H9 (cell line): ENCODE measurements around the gene PLA2G4E. TPM values are rescaled to one million over a fixed set of nuclear protein-coding genes. Genes with fewer than 3 reads are reported as not detected.
A peak's percentile ranks its signal among the peaks of the same experiment; 100 is the strongest.

ENCODE experiments used
- DNase-seq: peaks from one replicate; pipeline ENCODE4 v3.0.0-alpha.2; 2017
- H2AFZ ChIP-seq: one replicate; pipeline ENCODE4 v1.6.1; 2013; ENCODE audit warnings: mild to moderate bottlenecking, low read length, control low read depth, moderate library complexity
- H2AK5ac ChIP-seq: 2 replicates; pipeline ENCODE4 v1.6.1; 2013; ENCODE audit warnings: low read length, control low read depth, mixed read lengths; ENCODE audit not compliant: insufficient read length
- H2BK120ac ChIP-seq: one replicate; pipeline ENCODE4 v1.6.1; 2013; ENCODE audit warnings: low read depth, mild to moderate bottlenecking, low read length, control low read depth, inconsistent platforms; ENCODE audit not compliant: poor library complexity, severe bottlenecking
- H2BK12ac ChIP-seq: 2 replicates; pipeline ENCODE4 v1.6.1; 2013; ENCODE audit warnings: low read length, control low read depth, mixed read lengths, low read depth; ENCODE audit not compliant: insufficient read length
- H2BK15ac ChIP-seq: 2 replicates; pipeline ENCODE4 v1.6.1; 2013; ENCODE audit warnings: low read depth, low read length, control low read depth
- H2BK20ac ChIP-seq: one replicate; pipeline ENCODE4 v1.6.1; 2013; ENCODE audit warnings: low read depth, mild to moderate bottlenecking, low read length, control low read depth, inconsistent platforms; ENCODE audit not compliant: poor library complexity, severe bottlenecking
- H2BK5ac ChIP-seq: 2 replicates; pipeline ENCODE4 v1.6.1; 2013; ENCODE audit warnings: low read length, control low read depth, mixed read lengths; ENCODE audit not compliant: insufficient read length
- H3K14ac ChIP-seq: 2 replicates; pipeline ENCODE4 v1.6.1; 2013; ENCODE audit warnings: low read length, control low read depth; ENCODE audit not compliant: insufficient read depth
- H3K18ac ChIP-seq: 2 replicates; pipeline ENCODE4 v1.6.1; 2013; ENCODE audit warnings: low read depth, mild to moderate bottlenecking, mixed read lengths, low read length, control low read depth; ENCODE audit not compliant: insufficient read length
- H3K23ac ChIP-seq: 2 replicates; pipeline ENCODE4 v1.6.1; 2013; ENCODE audit warnings: low read length, control low read depth, mixed read lengths, low read depth; ENCODE audit not compliant: insufficient read length
- H3K23me2 ChIP-seq: 2 replicates; pipeline ENCODE4 v1.6.1; 2013; ENCODE audit warnings: low read depth, mild to moderate bottlenecking, mixed read lengths, low read length, control low read depth; ENCODE audit not compliant: insufficient read length, poor library complexity, severe bottlenecking
- H3K27ac ChIP-seq: 2 replicates; pipeline ENCODE4 v1.5.1; 2013; ENCODE audit warnings: low read length, control low read depth, mixed read lengths, low read depth; ENCODE audit not compliant: insufficient read length
- H3K27me3 ChIP-seq: 2 replicates; pipeline ENCODE4 v1.6.1; 2013; ENCODE audit warnings: low read length, control low read depth, inconsistent platforms; ENCODE audit not compliant: insufficient read depth
- H3K4ac ChIP-seq: 2 replicates; pipeline ENCODE4 v1.6.1; 2013; ENCODE audit warnings: low read depth, mild to moderate bottlenecking, control low read depth, inconsistent platforms, low read length, moderate library complexity
- H3K4me1 ChIP-seq: 2 replicates; pipeline ENCODE4 v1.6.1; 2013; ENCODE audit warnings: low read length, control low read depth, inconsistent platforms; ENCODE audit not compliant: insufficient read depth
- H3K4me2 ChIP-seq: 2 replicates; pipeline ENCODE4 v1.6.1; 2013; ENCODE audit warnings: low read length, control low read depth, mixed read lengths; ENCODE audit not compliant: insufficient read length, insufficient read depth
- H3K56ac ChIP-seq: 2 replicates; pipeline ENCODE4 v1.6.1; 2013; ENCODE audit warnings: low read depth, mild to moderate bottlenecking, mixed read lengths, low read length, control low read depth; ENCODE audit not compliant: insufficient read length
- H3K79me1 ChIP-seq: 2 replicates; pipeline ENCODE4 v1.6.1; 2013; ENCODE audit warnings: low read depth, mild to moderate bottlenecking, moderate library complexity, low read length, control low read depth, inconsistent platforms; ENCODE audit not compliant: insufficient read depth, poor library complexity, severe bottlenecking
- H3K79me2 ChIP-seq: 2 replicates; pipeline ENCODE4 v1.6.1; 2013; ENCODE audit warnings: low read length, control low read depth, inconsistent platforms; ENCODE audit not compliant: insufficient read depth
- H3K9ac ChIP-seq: 2 replicates; pipeline ENCODE4 v1.6.1; 2013; ENCODE audit warnings: low read length, control low read depth, mixed read lengths; ENCODE audit not compliant: insufficient read length; ENCODE audit errors: extremely low read depth
- H3K9me3 ChIP-seq: one replicate; pipeline ENCODE4 v1.6.1; 2013; ENCODE audit warnings: low read depth, low read length, inconsistent platforms; ENCODE audit not compliant: control insufficient read depth
- H3T11ph ChIP-seq: one replicate; pipeline ENCODE4 v1.6.1; 2013; ENCODE audit warnings: mild to moderate bottlenecking, low read length, control low read depth, inconsistent platforms
- H4K20me1 ChIP-seq: one replicate; pipeline ENCODE4 v1.6.1; 2013; ENCODE audit not compliant: control insufficient read depth, insufficient read length, insufficient read depth
- H4K5ac ChIP-seq: 2 replicates; pipeline ENCODE4 v1.6.1; 2013; ENCODE audit warnings: low read depth, mild to moderate bottlenecking, mixed read lengths, low read length, control low read depth; ENCODE audit not compliant: insufficient read length
- H4K8ac ChIP-seq: replicated peaks from 2 replicates; pipeline ENCODE4 v1.6.1; 2013; ENCODE audit warnings: low read length, control low read depth, mixed read lengths, low read depth; ENCODE audit not compliant: insufficient read length
- H4K91ac ChIP-seq: 2 replicates; pipeline ENCODE4 v1.6.1; 2013; ENCODE audit warnings: low read depth, mild to moderate bottlenecking, moderate library complexity, mixed read lengths, low read length, control low read depth; ENCODE audit not compliant: insufficient read length
- H3K27ac Mint-ChIP-seq, 3 experiments: 2 replicates in 2 of 3; 3 replicates in 1 of 3; pipeline ENCODE4 v1.8.0; 2020 to 2021; ENCODE audit warnings: mixed read lengths in 3 of 3, mild to moderate bottlenecking in 1 of 3, moderate library complexity in 1 of 3
- H3K27me3 Mint-ChIP-seq: 2 replicates; pipeline ENCODE4 v1.8.0; 2021; ENCODE audit warnings: low read depth, mild to moderate bottlenecking, moderate library complexity, mixed read lengths
- H3K36me3 Mint-ChIP-seq, 3 experiments: 2 replicates in 2 of 3; 3 replicates in 1 of 3; pipeline ENCODE4 v1.8.0; 2020 to 2021; ENCODE audit warnings: low read depth in 3 of 3, mixed read lengths in 3 of 3; ENCODE audit not compliant: insufficient read depth in 1 of 3
- H3K4me1 Mint-ChIP-seq, 2 experiments: 2 replicates each; pipeline ENCODE4 v1.8.0; 2020; ENCODE audit warnings: mixed read lengths in 2 of 2
- H3K4me3 Mint-ChIP-seq, 2 experiments: 2 replicates in 1 of 2; 3 replicates in 1 of 2; pipeline ENCODE4 v1.8.0; 2020 to 2021; ENCODE audit warnings: mild to moderate bottlenecking in 2 of 2, mixed read lengths in 2 of 2, moderate library complexity in 1 of 2
- H3K9me3 Mint-ChIP-seq, 2 experiments: 2 replicates in 1 of 2; 3 replicates in 1 of 2; pipeline ENCODE4 v1.8.0; 2020; ENCODE audit warnings: mild to moderate bottlenecking in 2 of 2, mixed read lengths in 2 of 2, moderate library complexity in 1 of 2
- WGBS: extraction: QIAGEN DNeasy Blood & Tissue Kit; methylation state at CpG from one replicate; pipeline ENCODE4 v1.1.7; 2013; ENCODE audit warnings: missing lambda C conversion rate, low lambda C conversion rate, mixed read lengths; ENCODE audit not compliant: insufficient read length; ENCODE audit errors: extremely low coverage; 5-methylcytosine and 5-hydroxymethylcytosine counted together
- total RNA-seq: library from RNA; stranded (reverse); gene quantifications from 2 replicates; pipeline ENCODE4 v1.2.1, GENCODE V29; 2021
- TF ChIP-seq, protein P1 (sequence below): fragments of 200-600 bp; sonication (generic); conservative IDR thresholded peaks from 3 replicates; pipeline ENCODE4 v1.8.0; 2021; ENCODE audit warnings: antibody characterized with exemption, mild to moderate bottlenecking

The PLA2G4E gene
- total RNA-seq, 1 experiment from 2014 or later: not detected

DNA sequence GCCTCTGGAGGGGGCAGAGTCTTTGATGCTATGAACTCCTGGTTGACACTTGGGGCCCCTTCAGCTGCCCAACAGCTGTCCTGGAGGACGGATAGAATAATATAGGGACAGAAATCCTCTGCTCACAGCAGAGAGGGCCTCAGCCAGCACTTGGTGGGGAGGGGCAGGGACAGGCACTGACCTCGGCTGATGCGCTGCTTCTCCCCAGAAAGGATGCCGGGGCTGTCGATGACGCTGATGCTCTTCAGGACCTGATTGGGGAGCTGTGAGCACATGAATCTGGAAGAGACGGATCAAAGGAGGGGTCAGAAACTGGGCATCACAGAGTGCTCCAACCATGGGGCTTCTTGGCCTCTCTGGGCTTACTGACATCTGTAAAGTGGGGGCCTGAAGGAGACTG is 78.0 kb downstream of the PLA2G4E start:
- H3K9me3 Mint-ChIP-seq: no peaks in the 10 kb centered on the region
- TF ChIP-seq, protein P1, sequence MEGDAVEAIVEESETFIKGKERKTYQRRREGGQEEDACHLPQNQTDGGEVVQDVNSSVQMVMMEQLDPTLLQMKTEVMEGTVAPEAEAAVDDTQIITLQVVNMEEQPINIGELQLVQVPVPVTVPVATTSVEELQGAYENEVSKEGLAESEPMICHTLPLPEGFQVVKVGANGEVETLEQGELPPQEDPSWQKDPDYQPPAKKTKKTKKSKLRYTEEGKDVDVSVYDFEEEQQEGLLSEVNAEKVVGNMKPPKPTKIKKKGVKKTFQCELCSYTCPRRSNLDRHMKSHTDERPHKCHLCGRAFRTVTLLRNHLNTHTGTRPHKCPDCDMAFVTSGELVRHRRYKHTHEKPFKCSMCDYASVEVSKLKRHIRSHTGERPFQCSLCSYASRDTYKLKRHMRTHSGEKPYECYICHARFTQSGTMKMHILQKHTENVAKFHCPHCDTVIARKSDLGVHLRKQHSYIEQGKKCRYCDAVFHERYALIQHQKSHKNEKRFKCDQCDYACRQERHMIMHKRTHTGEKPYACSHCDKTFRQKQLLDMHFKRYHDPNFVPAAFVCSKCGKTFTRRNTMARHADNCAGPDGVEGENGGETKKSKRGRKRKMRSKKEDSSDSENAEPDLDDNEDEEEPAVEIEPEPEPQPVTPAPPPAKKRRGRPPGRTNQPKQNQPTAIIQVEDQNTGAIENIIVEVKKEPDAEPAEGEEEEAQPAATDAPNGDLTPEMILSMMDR: no peak
- no peaks in the 10 kb centered on the region for H3K27me3 ChIP-seq
- H3K4me1 ChIP-seq: no peaks in the 10 kb centered on the region
- no peak overlapping the region for H3K18ac ChIP-seq
- H3K4me3 Mint-ChIP-seq: no peak overlapping the region
- H2BK12ac ChIP-seq: no peak overlapping the region
- H3K4me1 Mint-ChIP-seq: peaks cover 5 to 28% of the 10 kb centered on the region in 2 experiments
- H3K4me2 ChIP-seq: no peak overlapping the region
- H4K91ac ChIP-seq: no peak overlapping the region
- H2BK5ac ChIP-seq: no peak overlapping the region
- no peaks in the 10 kb centered on the region for H4K20me1 ChIP-seq
- no peaks in the 10 kb centered on the region for H3K23me2 ChIP-seq
- H3K14ac ChIP-seq: no peak overlapping the region
- H3K56ac ChIP-seq: no peak overlapping the region
- H3K9ac ChIP-seq: no peak overlapping the region
- H4K5ac ChIP-seq: no peak overlapping the region
- no peak overlapping the region for H3K23ac ChIP-seq
- no peak overlapping the region for H2BK120ac ChIP-seq
- no peak overlapping the region for H2BK15ac ChIP-seq
- H3K79me2 ChIP-seq: no peaks in the 10 kb centered on the region
- no peak overlapping the region for H3T11ph ChIP-seq
- peak overlapping the region in 2 of 3 experiments; percentile 72 to 93; a peak in 3 of 7 replicates for H3K27ac Mint-ChIP-seq
- no peaks in the 10 kb centered on the region for H3K9me3 ChIP-seq
- no CpG with 5 or more reads among the region's 7 CpGs for WGBS
- no peak overlapping the region for H2AFZ ChIP-seq
- no peak overlapping the region for H3K4ac ChIP-seq
- no peak overlapping the region for H3K27ac ChIP-seq
- peak; percentile 17 for DNase-seq
- no peak overlapping the region for H2AK5ac ChIP-seq
- no peak overlapping the region for H4K8ac ChIP-seq
- H3K27me3 Mint-ChIP-seq: no peaks in the 10 kb centered on the region
- H3K36me3 Mint-ChIP-seq: peaks cover 7 to 28% (median 24%) of the 10 kb centered on the region in 3 experiments; a peak in 6 of 7 replicates
- no peaks in the 10 kb centered on the region for H3K79me1 ChIP-seq
- H2BK20ac ChIP-seq: no peak overlapping the region
